ENCODE data around the gene CSNK1D. TPM values are rescaled to one million over a fixed set of nuclear protein-coding genes. Genes with fewer than 3 reads are reported as not detected.

Gene CSNK1D
- total RNA-seq, 1 experiment from 2014 or later = 137 TPM

DNA sequence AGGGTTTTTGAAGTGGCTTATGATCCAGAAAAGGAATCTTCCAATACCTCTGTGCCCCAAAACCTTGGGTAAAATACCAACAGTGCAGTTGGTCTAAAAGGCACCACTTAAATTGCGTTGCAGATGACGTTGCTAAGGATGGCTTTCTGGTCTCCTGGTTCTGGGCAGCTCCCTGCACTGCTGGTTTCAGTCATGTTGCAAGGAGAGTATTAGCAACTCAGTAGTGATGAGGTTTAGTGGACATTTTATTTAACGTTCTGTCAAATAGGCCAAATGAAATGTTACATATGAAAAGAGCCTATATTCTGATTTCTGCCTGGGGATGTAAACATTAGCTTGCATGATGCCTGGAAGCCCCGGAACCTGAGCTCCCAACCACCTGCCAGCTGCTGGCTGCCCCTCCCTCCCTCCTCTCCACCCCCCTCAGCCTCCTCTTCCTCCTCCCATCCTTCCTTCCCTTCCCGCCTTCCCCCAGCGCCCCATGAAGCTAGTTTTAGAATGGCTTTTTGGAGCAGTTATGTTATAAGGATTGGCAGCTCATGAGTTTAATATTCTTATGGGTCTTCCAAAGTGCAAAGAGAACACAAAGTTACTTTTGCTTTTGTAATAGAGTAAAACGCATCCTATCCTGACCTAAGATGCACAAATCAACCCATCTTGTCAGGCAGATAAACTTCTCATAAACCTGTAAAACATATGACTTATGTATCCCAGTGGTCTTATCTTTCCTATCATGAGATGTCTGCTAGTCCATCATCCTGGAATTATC lies 23.2 kb upstream of the CSNK1D start:
- Mint-ChIP-seq H3K9me3 (no peaks in the 10 kb centered on the region), H3K4me3 (peak overlapping the region in 1 of 2 experiments; percentile 60; a peak in 2 of 5 replicates), H3K27me3 (ENCODE audit: low read depth) (peaks cover 45% of the 10 kb centered on the region), H3K4me1 (peaks cover 14 to 37% of the 10 kb centered on the region in 2 experiments), H3K27ac (peak overlapping the region in 1 of 3 experiments; percentile 29; a peak in 1 of 7 replicates), H3K36me3 (ENCODE audit: insufficient read depth in 1 of 3, low read depth in 3 of 3) (no peaks in the 10 kb centered on the region)
- H3K23ac ChIP-seq (ENCODE audit: insufficient read length, low read depth, low read length) = no peak overlapping the region
- H4K91ac ChIP-seq (ENCODE audit: insufficient read length, low read depth, low read length) = no peak overlapping the region
- H2AFZ ChIP-seq (ENCODE audit: low read length) = no peak overlapping the region
- no CpG with 5 or more reads among the region's 7 CpGs for whole genome bisulfite sequencing (ENCODE audit: extremely low coverage, insufficient read length, low lambda C conversion rate)
- H2BK5ac ChIP-seq (ENCODE audit: insufficient read length, low read length) = no peak overlapping the region
- no peak overlapping the region for H3K56ac ChIP-seq (ENCODE audit: insufficient read length, low read depth, low read length)
- H3K4me2 ChIP-seq (ENCODE audit: insufficient read depth, insufficient read length, low read length) = no peak overlapping the region
- no peak overlapping the region for H3K14ac ChIP-seq (ENCODE audit: insufficient read depth, low read length)
- no peaks in the 10 kb centered on the region for H3K9me3 ChIP-seq (ENCODE audit: control insufficient read depth, low read depth, low read length)
- no peak overlapping the region for H2BK120ac ChIP-seq (ENCODE audit: low read depth, low read length, poor library complexity, severe bottlenecking)
- peaks cover 9% of the 10 kb centered on the region for H3K23me2 ChIP-seq (ENCODE audit: insufficient read length, low read depth, low read length, poor library complexity, severe bottlenecking)
- H3K27me3 ChIP-seq (ENCODE audit: insufficient read depth, low read length) = no peaks in the 10 kb centered on the region
- H3K4ac ChIP-seq (ENCODE audit: low read depth, low read length) = no peak overlapping the region
- no peaks in the 10 kb centered on the region for H4K20me1 ChIP-seq (ENCODE audit: control insufficient read depth, insufficient read depth, insufficient read length)
- H3K79me1 ChIP-seq (ENCODE audit: insufficient read depth, low read depth, low read length, poor library complexity, severe bottlenecking) = no peaks in the 10 kb centered on the region
- DNase-seq = no peak
- H4K5ac ChIP-seq (ENCODE audit: insufficient read length, low read depth, low read length) = no peak overlapping the region
- no peak overlapping the region for H2BK20ac ChIP-seq (ENCODE audit: low read depth, low read length, poor library complexity, severe bottlenecking)
- H3K4me1 ChIP-seq (ENCODE audit: insufficient read depth, low read length) = no peaks in the 10 kb centered on the region; the same call in 1 of the 2 replicates
- no peaks in the 10 kb centered on the region for H3K79me2 ChIP-seq (ENCODE audit: insufficient read depth, low read length)
- H3K27ac ChIP-seq (ENCODE audit: insufficient read length, low read depth, low read length) = no peak overlapping the region
- no peak for TF ChIP-seq CTCF (conservative IDR thresholded peaks at IDR 0.05)
- no peak overlapping the region for H4K8ac ChIP-seq (replicated peaks; ENCODE audit: insufficient read length, low read depth, low read length)
- no peak overlapping the region for H3K9ac ChIP-seq (ENCODE audit: extremely low read depth, insufficient read length, low read length)
- H2BK12ac ChIP-seq (ENCODE audit: insufficient read length, low read depth, low read length) = no peak overlapping the region
- H3T11ph ChIP-seq (ENCODE audit: low read length) = no peak overlapping the region
- no peak overlapping the region for H3K18ac ChIP-seq (ENCODE audit: insufficient read length, low read depth, low read length)
- no peak overlapping the region for H2BK15ac ChIP-seq (ENCODE audit: low read depth, low read length)
- no peak overlapping the region for H2AK5ac ChIP-seq (ENCODE audit: insufficient read length, low read length)

Measured in H9 (cell line).